ENCODE measurements around the gene TP53AIP1. TPM values are rescaled to one million over a fixed set of nuclear protein-coding genes. Genes with fewer than 3 reads are reported as not detected.
A peak's percentile ranks its signal among the peaks of the same experiment; 100 is the strongest.

The TP53AIP1 gene
- total and polyA plus RNA-seq, 7 donors, result 0.07 to 0.51 (median 0.08) TPM; not detected in 4

- ATAC-seq (no peak), DNase-seq (peak in 1 of 2 donors; percentile 40)
- 87 to 89% (median 89%) methylated on average over 13 of the region's 13 CpGs for WGBS, 3 donors
- intact Hi-C loops (cut with DNase I), result no loop called here
- Histone ChIP-seq H3K9me3 (no peaks in the 10 kb centered on the region), H3K27ac (no peak overlapping the region), H3K4me3 (no peak overlapping the region), H3K36me3 (ENCODE audit: insufficient read depth in 1 of 2, low read depth in 1 of 2) (no peaks in the 10 kb centered on the region), H3K27me3 (ENCODE audit: insufficient read depth in 3 of 3, low read length in 2 of 3) (peaks cover 0 to 12% (median 0%) of the 10 kb centered on the region in 3 donors), H3K4me1 (no peaks in the 10 kb centered on the region)
- TF ChIP-seq CTCF (IDR thresholded peaks at IDR 0.05), result no peak
Measured at GRCh38 chr11:128898580-128899344, 43.9 kb downstream of the TP53AIP1 start.

GRCh38 chr11:128897826-128898225, 44.8 kb downstream of the TP53AIP1 start:
- intact Hi-C loops (cut with DNase I), result no loop called here
- no peak for TF ChIP-seq CTCF (IDR thresholded peaks at IDR 0.05)
- WGBS, 3 donors, result 81 to 87% (median 83%) methylated on average over 1 of the region's 1 CpG
- ATAC-seq (no peak), DNase-seq (no peak)
- Histone ChIP-seq H3K9me3 (no peaks in the 10 kb centered on the region), H3K27me3 (ENCODE audit: insufficient read depth in 3 of 3, low read length in 2 of 3) (peaks cover 0 to 12% (median 0%) of the 10 kb centered on the region in 3 donors), H3K4me1 (no peaks in the 10 kb centered on the region), H3K4me3 (no peak overlapping the region), H3K27ac (no peak overlapping the region), H3K36me3 (ENCODE audit: insufficient read depth in 1 of 2, low read depth in 1 of 2) (no peaks in the 10 kb centered on the region)

GRCh38 chr11:128896356-128896755, 46.3 kb downstream of the TP53AIP1 start:
- intact Hi-C loops (cut with DNase I), result no loop called here
- H3K9me3 ChIP-seq, result no peaks in the 10 kb centered on the region
- no peaks in the 10 kb centered on the region for H3K36me3 ChIP-seq (ENCODE audit: insufficient read depth in 1 of 2, low read depth in 1 of 2)
- no peak for TF ChIP-seq CTCF (IDR thresholded peaks at IDR 0.05)
- peaks cover 0 to 18% (median 0%) of the 10 kb centered on the region in 3 donors for H3K27me3 ChIP-seq (ENCODE audit: insufficient read depth in 3 of 3, low read length in 2 of 3)
- no peak overlapping the region for H3K4me3 ChIP-seq
- WGBS, 3 donors, result 38 to 43% (median 39%) methylated on average over 2 of the region's 2 CpGs
- no peak overlapping the region for H3K27ac ChIP-seq
- DNase-seq (no peak), ATAC-seq (no peak)
- no peaks in the 10 kb centered on the region for H3K4me1 ChIP-seq

GRCh38 chr11:128895526-128895925, 47.1 kb downstream of the TP53AIP1 start:
- H3K27ac ChIP-seq, result no peak overlapping the region
- H3K27me3 ChIP-seq (ENCODE audit: insufficient read depth in 3 of 3, low read length in 2 of 3), result peaks cover 0 to 24% (median 4%) of the 10 kb centered on the region in 3 donors
- H3K4me1 ChIP-seq, result peaks cover 4% of the 10 kb centered on the region
- TF ChIP-seq CTCF (IDR thresholded peaks at IDR 0.05), result no peak
- 88 to 95% (median 90%) methylated on average over 9 of the region's 9 CpGs for WGBS, 3 donors
- H3K9me3 ChIP-seq, result no peaks in the 10 kb centered on the region
- H3K36me3 ChIP-seq (ENCODE audit: insufficient read depth in 1 of 2, low read depth in 1 of 2), result no peaks in the 10 kb centered on the region
- ATAC-seq (no peak), DNase-seq (no peak)
- intact Hi-C loops (cut with DNase I), result no loop called here
- no peak overlapping the region for H3K4me3 ChIP-seq
